K562 (cell line): ENCODE data around the gene HMGN1. TPM values are rescaled to one million over a fixed set of nuclear protein-coding genes. Genes with fewer than 3 reads are reported as not detected.
A peak's percentile ranks its signal among the peaks of the same experiment; 100 is the strongest.

Experiments used
- ATAC-seq: fragments of 200-7000 bp; cut with Tn5 transposase; 3 replicates; pipeline ENCODE4 v1.9.1; 2020; ENCODE audit warnings: moderate library complexity
- BruUV-seq: library from RNA; stranded (reverse); fragments of 400-500 nt; replicated peaks from 2 replicates; lab custom pipeline; 2021; lab: Mats Ljungman, UMichigan
- CTCF ChIA-PET: fragments of 300-600 bp; formaldehyde crosslinking; extraction: SDS; loops from one replicate; lab custom pipeline; 2021; ENCODE audit warnings: low intra/inter-chr PET ratio; lab: Yijun Ruan, JAX
- POLR2A ChIA-PET: fragments of 300-600, 350-650 bp; sonication (Branson Sonifier 250); formaldehyde crosslinking; extraction: SDS; loops from one replicate; lab custom pipeline; 2021; ENCODE audit warnings: antibody characterized with exemption, inconsistent platforms; lab: Yijun Ruan, JAX
- DNase-seq, 4 experiments: peaks; one replicate each; pipeline versions ENCODE4 v3.0.0 to v3.0.0-alpha.2; 2011 to 2018; ENCODE audit warnings: low spot score in 3 of 4, mixed read lengths in 3 of 4; ENCODE audit errors: extremely low read depth in 1 of 4
- FAIRE-seq: peaks from 2 replicates; lab custom pipeline; 2011; peaks lifted over from hg19 to GRCh38; lab: Jason Lieb, UNC
- H2AFZ ChIP-seq: 2 replicates; pipeline ENCODE4 v1.6.0; 2011; ENCODE audit warnings: low read depth, low read length, control low read depth, inconsistent platforms
- H3K27ac ChIP-seq: fragments of 200-600 bp; 3 replicates; pipeline ENCODE4 v1.8.0; 2011; ENCODE audit warnings: low read depth, mild to moderate bottlenecking, control low read depth, inconsistent platforms, low read length, moderate library complexity, mixed read lengths; ENCODE audit errors: extremely low read depth
- H3K27me3 ChIP-seq, 2 experiments: fragments of 300-600 bp in 1 of 2; 2 replicates in 1 of 2; 3 replicates in 1 of 2; pipeline versions ENCODE4 v1.6.0 to v1.8.0; 2011; ENCODE audit warnings: inconsistent platforms in 2 of 2, low read length in 2 of 2, mild to moderate bottlenecking in 1 of 2, mixed read lengths in 1 of 2, moderate library complexity in 1 of 2; ENCODE audit not compliant: control insufficient read depth in 2 of 2, insufficient read depth in 2 of 2
- H3K36me3 ChIP-seq: fragments of 300-600 bp; 3 replicates; pipeline ENCODE4 v1.8.0; 2011; ENCODE audit warnings: mild to moderate bottlenecking, low read length, inconsistent platforms; ENCODE audit not compliant: control insufficient read depth, insufficient read depth
- H3K4me1 ChIP-seq, 2 experiments: fragments of 200-600 bp in 1 of 2; replicated peaks in 1 of 2; 2 replicates in 1 of 2; 3 replicates in 1 of 2; pipeline versions ENCODE4 v1.5.1 to v1.8.0; 2011; ENCODE audit warnings: inconsistent platforms in 2 of 2, low read length in 2 of 2, mild to moderate bottlenecking in 1 of 2, mixed read lengths in 1 of 2, moderate library complexity in 1 of 2; ENCODE audit not compliant: control insufficient read depth in 2 of 2, insufficient read depth in 2 of 2
- H3K4me2 ChIP-seq: 2 replicates; pipeline ENCODE4 v1.6.1; 2011; ENCODE audit warnings: low read length, control low read depth, inconsistent platforms, mixed read lengths; ENCODE audit not compliant: insufficient read depth
- H3K4me3 ChIP-seq: fragments of 200-600 bp; sonication (generic), shearing (Covaris generic); 2 replicates; pipeline ENCODE4 v1.5.1; 2016; ENCODE audit warnings: control low read depth, inconsistent platforms
- H3K79me2 ChIP-seq: fragments of 200-600 bp; 3 replicates; pipeline ENCODE4 v1.8.0; 2011; ENCODE audit warnings: low read length, inconsistent platforms; ENCODE audit not compliant: control insufficient read depth, insufficient read depth
- H3K9ac ChIP-seq, 2 experiments: 2 replicates each; pipeline versions ENCODE4 v1.6.0 to v1.6.1; 2011; ENCODE audit warnings: low read depth in 2 of 2, low read length in 2 of 2, control low read depth in 1 of 2, inconsistent platforms in 1 of 2, mild to moderate bottlenecking in 1 of 2, mixed read lengths in 1 of 2; ENCODE audit not compliant: insufficient read depth in 1 of 2
- H3K9me1 ChIP-seq: one replicate; pipeline ENCODE4 v1.6.0; 2011; ENCODE audit warnings: inconsistent platforms, mild to moderate bottlenecking, low read length, moderate library complexity; ENCODE audit not compliant: control insufficient read depth, insufficient read depth
- H3K9me3 ChIP-seq: replicated peaks from 2 replicates; pipeline ENCODE4 v1.5.1; 2011; ENCODE audit warnings: low read depth, low read length, inconsistent platforms; ENCODE audit not compliant: control insufficient read depth, insufficient read depth
- H4K20me1 ChIP-seq: replicated peaks from 2 replicates; pipeline ENCODE4 v1.6.1; 2011; ENCODE audit warnings: low read length, inconsistent platforms, mixed read lengths; ENCODE audit not compliant: control insufficient read depth, insufficient read depth
- CBFB ChIP-seq: sonication (generic); formaldehyde crosslinking; IDR thresholded peaks from 2 replicates; pipeline ENCODE4 v1.4.0; 2020; ENCODE audit warnings: mild to moderate bottlenecking, missing genetic modification reagents
- ELF1 ChIP-seq: fragments of 200-800 bp; sonication (Bioruptor generic); IDR thresholded peaks from 2 replicates; pipeline ENCODE4 v1.6.1; 2016; ENCODE audit warnings: missing genetic modification characterization, missing compliant biosample characterization
- ETS1 ChIP-seq: conservative IDR thresholded peaks from 2 replicates; pipeline ENCODE4 v1.6.1; 2011; ENCODE audit warnings: low read depth, mild to moderate bottlenecking, low read length; ENCODE audit not compliant: control insufficient read depth
- HDGF ChIP-seq: fragments of 450-650 bp; IDR thresholded peaks from 2 replicates; pipeline ENCODE4 v1.6.1; 2016
- HEY1 ChIP-seq: fragments of 250-450 bp; sonication (Bioruptor Pico); IDR thresholded peaks from 2 replicates; pipeline ENCODE4 v1.5.0; 2020; ENCODE audit warnings: mild to moderate bottlenecking, moderate library complexity, borderline replicate concordance
- L3MBTL2 ChIP-seq: fragments of 450-650 bp; IDR thresholded peaks from 2 replicates; pipeline ENCODE4 v1.6.1; 2016; ENCODE audit warnings: mild to moderate bottlenecking, moderate library complexity
- MEIS2 ChIP-seq: fragments of 450-650 bp; IDR thresholded peaks from 2 replicates; pipeline ENCODE4 v1.6.1; 2014; ENCODE audit warnings: mild to moderate bottlenecking; ENCODE audit not compliant: partially characterized antibody
- RBM22 ChIP-seq: fragments of 200-400 bp; formaldehyde crosslinking; IDR thresholded peaks from 2 replicates; pipeline ENCODE4 v1.6.1; 2018; ENCODE audit warnings: low read length, low read depth; ENCODE audit not compliant: poor library complexity, severe bottlenecking
- TRIM28 ChIP-seq: fragments of 450-650 bp; IDR thresholded peaks from 2 replicates; pipeline ENCODE4 v1.6.1; 2017
- WHSC1 ChIP-seq: IDR thresholded peaks from one replicate; pipeline ENCODE4 v1.6.1; 2012; ENCODE audit warnings: low read length, control low read depth, inconsistent platforms
- WGBS: fragments of 100-300 bp; shearing (Covaris generic); methylation state at CpG from one replicate; pipeline ENCODE4 v1.1.6; 2016; ENCODE audit warnings: low coverage, mixed read lengths; ENCODE audit not compliant: insufficient coverage; ENCODE audit errors: missing lambda C conversion rate; 5-methylcytosine and 5-hydroxymethylcytosine counted together
- in situ Hi-C: fragments of 300-500 bp; cut with MboI; formaldehyde crosslinking; loops from 4 replicates; pipeline ENCODE4 v1.15.0; 2018; ENCODE audit warnings: inconsistent platforms, mixed read lengths
- intact Hi-C: fragments of 100-400 bp; cut with micrococcal nuclease; formaldehyde crosslinking; loops from 2 replicates; pipeline ENCODE4 v1.14.2; 2022
- polyA plus RNA-seq, 8 experiments: library from polyadenylated mRNA; depleted of rRNA in 4 of 8; stranded (reverse) in 5 of 8; unstranded in 3 of 8; fragments of >200 nt; fragmentation: Nextera tagmentation in 2 of 8; fragmentation: Illumina TruSeq in 1 of 8; extraction: Ambion mirVana in 2 of 8; extraction: Trizol in 1 of 8; gene quantifications; 2 replicates each; pipeline versions ENCODE4 v1.2.1 to v1.2.3, GENCODE V29; 2011 to 2014; ENCODE audit warnings: inconsistent platforms in 1 of 8, missing spikeins in 1 of 8
- total RNA-seq, 7 experiments: library from RNA; depleted of rRNA in 6 of 7; stranded (reverse); fragments of >200 nt in 6 of 7; fragmentation: Illumina TruSeq in 2 of 7; extraction: Trizol in 2 of 7; gene quantifications; 2 replicates each; pipeline versions ENCODE4 v1.2.1 to v1.2.3, GENCODE V29; 2011 to 2021; ENCODE audit warnings: low replicate concordance in 1 of 7
- TF ChIP-seq, protein P1 (sequence below): sonication (generic); formaldehyde crosslinking; IDR thresholded peaks from 2 replicates; pipeline ENCODE4 v1.8.1; 2023; ENCODE audit warnings: missing genetic modification reagents, mild to moderate bottlenecking, borderline replicate concordance
- TF ChIP-seq, protein P2 (sequence below): sonication (generic); formaldehyde crosslinking; IDR thresholded peaks from 2 replicates; pipeline ENCODE4 v1.8.0; 2022; ENCODE audit warnings: missing genetic modification reagents, mild to moderate bottlenecking, borderline replicate concordance

HMGN1 gene
- total and polyA plus RNA-seq, 9 of the 15 experiments (the other 6 are each of a cell fraction or from before 2014, with no cell fraction given): 124 to 626 (median 498) TPM

DNA sequence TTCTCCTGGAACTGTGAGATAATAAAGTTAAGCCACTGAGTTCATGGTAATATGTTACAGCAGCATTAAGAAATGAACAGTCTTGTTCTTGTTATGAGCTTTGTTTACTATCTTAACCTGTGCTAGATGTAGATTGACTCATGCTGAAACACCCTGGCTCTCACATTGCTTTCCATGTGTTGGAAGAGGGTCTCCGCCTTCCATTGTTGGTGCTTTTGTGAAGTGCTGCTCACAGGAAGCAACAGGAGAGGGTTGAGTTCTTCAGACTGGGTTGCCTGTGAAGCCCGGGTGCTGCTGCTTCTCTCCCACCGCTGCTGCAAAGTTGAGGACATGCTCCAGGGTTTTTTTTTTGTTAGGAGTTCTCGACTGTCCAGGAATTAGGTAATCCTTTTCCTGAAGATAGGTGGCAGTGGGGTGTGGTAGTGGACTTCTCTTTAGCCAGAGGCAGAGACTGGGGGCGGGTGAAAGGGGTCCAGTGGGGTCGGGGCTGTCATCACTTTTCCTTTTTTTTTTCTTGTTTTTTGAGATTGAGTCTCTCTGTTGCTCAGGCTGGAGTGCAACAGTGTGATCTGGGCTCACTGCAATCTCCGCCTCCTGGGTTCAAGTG lies 28.7 kb upstream of the HMGN1 start (continued):
- TF ChIP-seq ELF1 (tag) (no peak), TRIM28 (no peak), CBFB (CRISPR knock-in tag) (no peak), ETS1 (no peak), RBM22 (no peak), WHSC1 (no peak), L3MBTL2 (0 out of 2 replicates have a peak, but pooled peaks have one; percentile 35)

GRCh38 chr21:39375446-39375845 lies 26.6 kb upstream of the HMGN1 start:
- Histone ChIP-seq H3K27ac (no peak overlapping the region), H2AFZ (0 out of 2 replicates have a peak overlapping the region, but pooled peaks have one; percentile 12), H3K9ac (no peak overlapping the region), H3K9me1 (no peaks in the 10 kb centered on the region), H4K20me1 (no peaks in the 10 kb centered on the region), H3K4me1 (peaks cover 21% of the 10 kb centered on the region in 2 experiments), H3K27me3 (no peaks in the 10 kb centered on the region), H3K9me3 (no peaks in the 10 kb centered on the region), H3K4me2 (no peak overlapping the region), H3K4me3 (no peak overlapping the region), H3K79me2 (peaks cover 2% of the 10 kb centered on the region; the same call in 2 of the 3 replicates), H3K36me3 (no peaks in the 10 kb centered on the region)
- intact Hi-C loops: no loop called here
- POLR2A ChIA-PET: interaction anchor here (1.1 to 2.9 kb wide), 2 partner anchors 27 to 29 kb away, joined by 3 to 15 read pairs; partner anchors contain the start of gene HMGN1
- ATAC-seq (no peak), FAIRE-seq (no peak), DNase-seq (no peak)
- 47% methylated on average over 2 of the region's 2 CpGs for WGBS
- in situ Hi-C loops: no loop called here
- no TSS peak for BruUV-seq
- CTCF ChIA-PET: no interaction called here
- TF ChIP-seq, protein P1, sequence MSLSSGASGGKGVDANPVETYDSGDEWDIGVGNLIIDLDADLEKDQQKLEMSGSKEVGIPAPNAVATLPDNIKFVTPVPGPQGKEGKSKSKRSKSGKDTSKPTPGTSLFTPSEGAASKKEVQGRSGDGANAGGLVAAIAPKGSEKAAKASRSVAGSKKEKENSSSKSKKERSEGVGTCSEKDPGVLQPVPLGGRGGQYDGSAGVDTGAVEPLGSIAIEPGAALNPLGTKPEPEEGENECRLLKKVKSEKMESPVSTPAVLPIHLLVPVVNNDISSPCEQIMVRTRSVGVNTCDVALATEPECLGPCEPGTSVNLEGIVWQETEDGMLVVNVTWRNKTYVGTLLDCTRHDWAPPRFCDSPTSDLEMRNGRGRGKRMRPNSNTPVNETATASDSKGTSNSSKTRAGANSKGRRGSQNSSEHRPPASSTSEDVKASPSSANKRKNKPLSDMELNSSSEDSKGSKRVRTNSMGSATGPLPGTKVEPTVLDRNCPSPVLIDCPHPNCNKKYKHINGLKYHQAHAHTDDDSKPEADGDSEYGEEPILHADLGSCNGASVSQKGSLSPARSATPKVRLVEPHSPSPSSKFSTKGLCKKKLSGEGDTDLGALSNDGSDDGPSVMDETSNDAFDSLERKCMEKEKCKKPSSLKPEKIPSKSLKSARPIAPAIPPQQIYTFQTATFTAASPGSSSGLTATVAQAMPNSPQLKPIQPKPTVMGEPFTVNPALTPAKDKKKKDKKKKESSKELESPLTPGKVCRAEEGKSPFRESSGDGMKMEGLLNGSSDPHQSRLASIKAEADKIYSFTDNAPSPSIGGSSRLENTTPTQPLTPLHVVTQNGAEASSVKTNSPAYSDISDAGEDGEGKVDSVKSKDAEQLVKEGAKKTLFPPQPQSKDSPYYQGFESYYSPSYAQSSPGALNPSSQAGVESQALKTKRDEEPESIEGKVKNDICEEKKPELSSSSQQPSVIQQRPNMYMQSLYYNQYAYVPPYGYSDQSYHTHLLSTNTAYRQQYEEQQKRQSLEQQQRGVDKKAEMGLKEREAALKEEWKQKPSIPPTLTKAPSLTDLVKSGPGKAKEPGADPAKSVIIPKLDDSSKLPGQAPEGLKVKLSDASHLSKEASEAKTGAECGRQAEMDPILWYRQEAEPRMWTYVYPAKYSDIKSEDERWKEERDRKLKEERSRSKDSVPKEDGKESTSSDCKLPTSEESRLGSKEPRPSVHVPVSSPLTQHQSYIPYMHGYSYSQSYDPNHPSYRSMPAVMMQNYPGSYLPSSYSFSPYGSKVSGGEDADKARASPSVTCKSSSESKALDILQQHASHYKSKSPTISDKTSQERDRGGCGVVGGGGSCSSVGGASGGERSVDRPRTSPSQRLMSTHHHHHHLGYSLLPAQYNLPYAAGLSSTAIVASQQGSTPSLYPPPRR (CRISPR knock-in tag): no peak
- no peak for TF ChIP-seq HEY1 (CRISPR knock-in tag)
- no peak for TF ChIP-seq MEIS2
- no peak for TF ChIP-seq CBFB (CRISPR knock-in tag)
- TF ChIP-seq, protein P2, sequence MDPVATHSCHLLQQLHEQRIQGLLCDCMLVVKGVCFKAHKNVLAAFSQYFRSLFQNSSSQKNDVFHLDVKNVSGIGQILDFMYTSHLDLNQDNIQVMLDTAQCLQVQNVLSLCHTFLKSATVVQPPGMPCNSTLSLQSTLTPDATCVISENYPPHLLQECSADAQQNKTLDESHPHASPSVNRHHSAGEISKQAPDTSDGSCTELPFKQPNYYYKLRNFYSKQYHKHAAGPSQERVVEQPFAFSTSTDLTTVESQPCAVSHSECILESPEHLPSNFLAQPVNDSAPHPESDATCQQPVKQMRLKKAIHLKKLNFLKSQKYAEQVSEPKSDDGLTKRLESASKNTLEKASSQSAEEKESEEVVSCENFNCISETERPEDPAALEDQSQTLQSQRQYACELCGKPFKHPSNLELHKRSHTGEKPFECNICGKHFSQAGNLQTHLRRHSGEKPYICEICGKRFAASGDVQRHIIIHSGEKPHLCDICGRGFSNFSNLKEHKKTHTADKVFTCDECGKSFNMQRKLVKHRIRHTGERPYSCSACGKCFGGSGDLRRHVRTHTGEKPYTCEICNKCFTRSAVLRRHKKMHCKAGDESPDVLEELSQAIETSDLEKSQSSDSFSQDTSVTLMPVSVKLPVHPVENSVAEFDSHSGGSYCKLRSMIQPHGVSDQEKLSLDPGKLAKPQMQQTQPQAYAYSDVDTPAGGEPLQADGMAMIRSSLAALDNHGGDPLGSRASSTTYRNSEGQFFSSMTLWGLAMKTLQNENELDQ (CRISPR knock-in tag): no peak
- no peak for TF ChIP-seq HDGF
